ENCODE data around the gene MARF1. TPM values are rescaled to one million over a fixed set of nuclear protein-coding genes. Genes with fewer than 3 reads are reported as not detected.

The MARF1 gene
- total RNA-seq, 2 donors from 2014 or later: 85.0 to 120 TPM

- H3K9me3 Mint-ChIP-seq: no peaks in the 10 kb centered on the region
These were observed 37.0 kb downstream of the MARF1 start for GRCh38 chr16:15605839-15606517.

GRCh38 chr16:15604460-15605440 is 38.2 kb downstream of the MARF1 start:
- H3K4me1 Mint-ChIP-seq: peaks cover 17% of the 10 kb centered on the region
- H3K9me3 Mint-ChIP-seq: no peaks in the 10 kb centered on the region
- peak overlapping the region; percentile 88 for H3K27ac Mint-ChIP-seq
- peaks cover 100% of the 10 kb centered on the region for H3K36me3 Mint-ChIP-seq (ENCODE audit: low read depth)
- H3K27me3 Mint-ChIP-seq: no peaks in the 10 kb centered on the region
- ATAC-seq (replicated peaks): no peak
- no peak overlapping the region for H3K4me3 Mint-ChIP-seq

More at GRCh38 chr16:15605839-15606517, 37.0 kb downstream of the MARF1 start:
- H3K4me1 Mint-ChIP-seq: peaks cover 24% of the 10 kb centered on the region
- H3K27me3 Mint-ChIP-seq: no peaks in the 10 kb centered on the region
- H3K4me3 Mint-ChIP-seq: no peak overlapping the region
- peak overlapping the region; percentile 88 for H3K27ac Mint-ChIP-seq
- peaks cover 100% of the 10 kb centered on the region for H3K36me3 Mint-ChIP-seq (ENCODE audit: low read depth)
- no peak for ATAC-seq (replicated peaks)

- no peaks in the 10 kb centered on the region for H3K9me3 Mint-ChIP-seq
- peak overlapping the region; percentile 11 for H3K27ac Mint-ChIP-seq
- no peak overlapping the region for H3K4me3 Mint-ChIP-seq
- H3K27me3 Mint-ChIP-seq: no peaks in the 10 kb centered on the region
- peaks cover 18% of the 10 kb centered on the region for H3K4me1 Mint-ChIP-seq
- peaks cover 99% of the 10 kb centered on the region for H3K36me3 Mint-ChIP-seq (ENCODE audit: low read depth)
- no peak for ATAC-seq (replicated peaks)
These were observed 40.5 kb downstream of the MARF1 start for GRCh38 chr16:15602285-15603044.

- ATAC-seq (replicated peaks): no peak
- Mint-ChIP-seq H3K27me3 (no peaks in the 10 kb centered on the region), H3K36me3 (ENCODE audit: low read depth) (peaks cover 99% of the 10 kb centered on the region), H3K27ac (peak overlapping the region; percentile 48), H3K4me1 (peaks cover 12% of the 10 kb centered on the region), H3K4me3 (no peak overlapping the region), H3K9me3 (no peaks in the 10 kb centered on the region)
These were observed 41.6 kb downstream of the MARF1 start for GRCh38 chr16:15601212-15601879.

GRCh38 chr16:15599303-15600070 is 43.5 kb downstream of the MARF1 start:
- no peak for ATAC-seq (replicated peaks)
- H3K4me3 Mint-ChIP-seq: no peak overlapping the region
- H3K27me3 Mint-ChIP-seq: no peaks in the 10 kb centered on the region
- H3K9me3 Mint-ChIP-seq: no peaks in the 10 kb centered on the region
- peak overlapping the region; percentile 43 for H3K27ac Mint-ChIP-seq
- peaks cover 9% of the 10 kb centered on the region for H3K4me1 Mint-ChIP-seq
- peaks cover 99% of the 10 kb centered on the region for H3K36me3 Mint-ChIP-seq (ENCODE audit: low read depth)

- H3K9me3 Mint-ChIP-seq: no peaks in the 10 kb centered on the region
- peaks cover 99% of the 10 kb centered on the region for H3K36me3 Mint-ChIP-seq (ENCODE audit: low read depth)
- H3K4me1 Mint-ChIP-seq: peaks cover 11% of the 10 kb centered on the region
- ATAC-seq (replicated peaks): peak; percentile 78
- peak overlapping the region; percentile 84 for H3K27ac Mint-ChIP-seq
- H3K4me3 Mint-ChIP-seq: no peak overlapping the region
- no peaks in the 10 kb centered on the region for H3K27me3 Mint-ChIP-seq
These were observed 44.2 kb downstream of the MARF1 start for GRCh38 chr16:15598648-15599190.

GRCh38 chr16:15597822-15598647 is 44.9 kb downstream of the MARF1 start:
- Mint-ChIP-seq H3K9me3 (no peaks in the 10 kb centered on the region), H3K36me3 (ENCODE audit: low read depth) (peaks cover 97% of the 10 kb centered on the region), H3K27me3 (no peaks in the 10 kb centered on the region), H3K4me1 (peaks cover 15% of the 10 kb centered on the region), H3K27ac (peak overlapping the region; percentile 84), H3K4me3 (no peak overlapping the region)
- ATAC-seq (replicated peaks): peak; percentile 16

GRCh38 chr16:15597135-15597534 is 45.8 kb downstream of the MARF1 start:
- no peak overlapping the region for H3K4me3 Mint-ChIP-seq
- H3K27ac Mint-ChIP-seq: peak overlapping the region; percentile 52
- H3K9me3 Mint-ChIP-seq: no peaks in the 10 kb centered on the region
- peaks cover 88% of the 10 kb centered on the region for H3K36me3 Mint-ChIP-seq (ENCODE audit: low read depth)
- ATAC-seq (replicated peaks): no peak
- H3K27me3 Mint-ChIP-seq: no peaks in the 10 kb centered on the region
- H3K4me1 Mint-ChIP-seq: peaks cover 15% of the 10 kb centered on the region

GRCh38 chr16:15594711-15595320 is 48.1 kb downstream of the MARF1 start:
- Mint-ChIP-seq H3K4me3 (no peak overlapping the region), H3K27me3 (no peaks in the 10 kb centered on the region), H3K27ac (peak overlapping the region; percentile 39), H3K4me1 (peaks cover 28% of the 10 kb centered on the region), H3K36me3 (ENCODE audit: low read depth) (peaks cover 81% of the 10 kb centered on the region), H3K9me3 (no peaks in the 10 kb centered on the region)
- no peak for ATAC-seq (replicated peaks)

- H3K27me3 Mint-ChIP-seq: no peaks in the 10 kb centered on the region
- peak overlapping the region; percentile 55 for H3K27ac Mint-ChIP-seq
- peaks cover 28% of the 10 kb centered on the region for H3K4me1 Mint-ChIP-seq
- no peak overlapping the region for H3K4me3 Mint-ChIP-seq
- ATAC-seq (replicated peaks): no peak
- no peaks in the 10 kb centered on the region for H3K9me3 Mint-ChIP-seq
- peaks cover 78% of the 10 kb centered on the region for H3K36me3 Mint-ChIP-seq (ENCODE audit: low read depth)
These were observed 49.7 kb downstream of the MARF1 start for GRCh38 chr16:15593235-15593634.

GRCh38 chr16:15592324-15592723 is 50.6 kb downstream of the MARF1 start:
- Mint-ChIP-seq H3K27me3 (no peaks in the 10 kb centered on the region), H3K9me3 (no peaks in the 10 kb centered on the region), H3K4me1 (peaks cover 28% of the 10 kb centered on the region), H3K4me3 (no peak overlapping the region), H3K36me3 (ENCODE audit: low read depth) (peaks cover 78% of the 10 kb centered on the region), H3K27ac (no peak overlapping the region)
- ATAC-seq (replicated peaks): no peak

- peaks cover 3% of the 10 kb centered on the region for H3K9me3 Mint-ChIP-seq
- no peak for ATAC-seq (replicated peaks)
- no peaks in the 10 kb centered on the region for H3K27me3 Mint-ChIP-seq
- H3K36me3 Mint-ChIP-seq (ENCODE audit: low read depth): peaks cover 62% of the 10 kb centered on the region
- peak overlapping the region; percentile 70 for H3K27ac Mint-ChIP-seq
- no peak overlapping the region for H3K4me3 Mint-ChIP-seq
- H3K4me1 Mint-ChIP-seq: peaks cover 18% of the 10 kb centered on the region
These were observed 55.7 kb downstream of the MARF1 start for GRCh38 chr16:15587152-15587825.
